GM21360 (cell line): ENCODE measurements around the gene NHLH2.

ENCODE experiments used
- ATAC-seq: cut with Tn5 transposase; IDR thresholded peaks from one replicate; pipeline ENCODE4 v1.9.1; 2021; ENCODE audit warnings: mild to moderate bottlenecking, moderate library complexity; ENCODE audit not compliant: unreplicated experiment

NHLH2 gene

GRCh38 chr1:115840605-115841460, at the start of gene NHLH2:
Gene NHLH2 (minus strand): TSS chr1:115841126. CDS start chr1:115838372, 2,754 bp downstream.
- ATAC-seq = no peak

GRCh38 chr1:115890580-115890979, 49.7 kb upstream of the NHLH2 start:
- no peak for ATAC-seq

- no peak for ATAC-seq
Observed at GRCh38 chr1:115888976-115889375, 48.0 kb upstream of the NHLH2 start.

GRCh38 chr1:115882913-115883902, 42.3 kb upstream of the NHLH2 start:
- no peak for ATAC-seq

- no peak for ATAC-seq
Observed at GRCh38 chr1:115880981-115881672, 40.2 kb upstream of the NHLH2 start.

- ATAC-seq = no peak
Observed at GRCh38 chr1:115879977-115880376, 39.1 kb upstream of the NHLH2 start.

GRCh38 chr1:115877511-115877910, 36.6 kb upstream of the NHLH2 start:
- ATAC-seq = no peak

GRCh38 chr1:115874904-115875303, 34.0 kb upstream of the NHLH2 start:
- no peak for ATAC-seq

- ATAC-seq = no peak
Observed at GRCh38 chr1:115874497-115874896, 33.6 kb upstream of the NHLH2 start.

GRCh38 chr1:115873184-115873583, 32.3 kb upstream of the NHLH2 start:
- ATAC-seq = no peak

- no peak for ATAC-seq
Observed at GRCh38 chr1:115869064-115869463, 28.1 kb upstream of the NHLH2 start.

- no peak for ATAC-seq
Observed at GRCh38 chr1:115867216-115867615, 26.3 kb upstream of the NHLH2 start.

- no peak for ATAC-seq
Observed at GRCh38 chr1:115865704-115866380, 24.9 kb upstream of the NHLH2 start.

GRCh38 chr1:115862403-115862802, 21.5 kb upstream of the NHLH2 start:
- no peak for ATAC-seq

GRCh38 chr1:115854005-115854404, 13.1 kb upstream of the NHLH2 start:
- no peak for ATAC-seq

GRCh38 chr1:115850937-115851336, 10.0 kb upstream of the NHLH2 start:
- no peak for ATAC-seq

GRCh38 chr1:115847787-115848186, 6.9 kb upstream of the NHLH2 start:
- no peak for ATAC-seq

- no peak for ATAC-seq
Observed at GRCh38 chr1:115842948-115843347, 2.0 kb upstream of the NHLH2 start.

GRCh38 chr1:115839679-115840237, 1.2 kb downstream of the NHLH2 start:
- no peak for ATAC-seq

GRCh38 chr1:115839029-115839678, 1.8 kb downstream of the NHLH2 start:
- ATAC-seq = no peak
